ENCODE results near the gene TGFBR2.

The TGFBR2 gene

GRCh38 chr3:30699927-30700326 lies 93.5 kb downstream of the TGFBR2 start:
- TF ChIP-seq CTCF (IDR thresholded peaks at IDR 0.05) = no peak
- Mint-ChIP-seq H3K27ac (no peak overlapping the region), H3K27me3 (ENCODE audit: low read depth, poor library complexity) (peaks cover 4% of the 10 kb centered on the region), H3K4me3 (no peak overlapping the region), H3K36me3 (ENCODE audit: low read depth) (peaks cover 7% of the 10 kb centered on the region), H3K9me3 (peaks cover 15% of the 10 kb centered on the region), H3K4me1 (no peaks in the 10 kb centered on the region)
- DNase-seq = no peak

- peaks cover 7% of the 10 kb centered on the region for H3K36me3 Mint-ChIP-seq (ENCODE audit: low read depth)
- H3K27ac Mint-ChIP-seq = no peak overlapping the region
- TF ChIP-seq CTCF (IDR thresholded peaks at IDR 0.05) = no peak
- H3K9me3 Mint-ChIP-seq = peaks cover 15% of the 10 kb centered on the region
- peaks cover 4% of the 10 kb centered on the region for H3K27me3 Mint-ChIP-seq (ENCODE audit: low read depth, poor library complexity)
- no peak overlapping the region for H3K4me3 Mint-ChIP-seq
- no peaks in the 10 kb centered on the region for H3K4me1 Mint-ChIP-seq
- no peak for DNase-seq
These were observed 94.4 kb downstream of the TGFBR2 start for GRCh38 chr3:30700702-30701321.

GRCh38 chr3:30702038-30702827 lies 95.8 kb downstream of the TGFBR2 start:
- TF ChIP-seq CTCF (IDR thresholded peaks at IDR 0.05) = no peak
- no peak for DNase-seq
- H3K27me3 Mint-ChIP-seq (ENCODE audit: low read depth, poor library complexity) = peaks cover under 1% of the 10 kb centered on the region
- H3K4me3 Mint-ChIP-seq = no peak overlapping the region
- peaks cover 7% of the 10 kb centered on the region for H3K36me3 Mint-ChIP-seq (ENCODE audit: low read depth)
- peaks cover 18% of the 10 kb centered on the region for H3K9me3 Mint-ChIP-seq
- H3K27ac Mint-ChIP-seq = no peak overlapping the region
- no peaks in the 10 kb centered on the region for H3K4me1 Mint-ChIP-seq

GRCh38 chr3:30702828-30703397 lies 96.5 kb downstream of the TGFBR2 start:
- no peak for TF ChIP-seq CTCF (IDR thresholded peaks at IDR 0.05)

GRCh38 chr3:30704931-30705890 lies 98.8 kb downstream of the TGFBR2 start:
- no peak for DNase-seq
- H3K36me3 Mint-ChIP-seq (ENCODE audit: low read depth) = peaks cover 7% of the 10 kb centered on the region
- no peak overlapping the region for H3K4me3 Mint-ChIP-seq
- peaks cover 5% of the 10 kb centered on the region for H3K4me1 Mint-ChIP-seq
- peaks cover 18% of the 10 kb centered on the region for H3K9me3 Mint-ChIP-seq
- TF ChIP-seq CTCF (IDR thresholded peaks at IDR 0.05) = no peak
- H3K27me3 Mint-ChIP-seq (ENCODE audit: low read depth, poor library complexity) = no peaks in the 10 kb centered on the region
- no peak overlapping the region for H3K27ac Mint-ChIP-seq

More at GRCh38 chr3:30702828-30703397, 96.5 kb downstream of the TGFBR2 start:
- Mint-ChIP-seq H3K36me3 (ENCODE audit: low read depth) (peaks cover 7% of the 10 kb centered on the region), H3K9me3 (peaks cover 18% of the 10 kb centered on the region), H3K27me3 (ENCODE audit: low read depth, poor library complexity) (no peaks in the 10 kb centered on the region), H3K4me1 (no peaks in the 10 kb centered on the region), H3K4me3 (no peak overlapping the region), H3K27ac (no peak overlapping the region)
- no peak for DNase-seq

Measured in nephron progenitor cell (in vitro differentiated cells).